Neuronal stem cell (in vitro differentiated cells): ENCODE results near the gene RPL34.

Source experiments
- DNase-seq: peaks from one replicate; pipeline ENCODE4 v3.0.0-alpha.2; 2013; ENCODE audit warnings: low spot score
- H2AFZ ChIP-seq: one replicate; pipeline ENCODE4 v1.6.1; 2013; ENCODE audit warnings: mild to moderate bottlenecking, low read length, inconsistent platforms
- H2AK5ac ChIP-seq: 2 replicates; pipeline ENCODE4 v1.6.1; 2013; ENCODE audit warnings: low read depth, mild to moderate bottlenecking, inconsistent platforms, low read length, moderate library complexity, mixed read lengths
- H2BK120ac ChIP-seq: 2 replicates; pipeline ENCODE4 v1.6.1; 2013; ENCODE audit warnings: low read depth, mild to moderate bottlenecking, inconsistent platforms, low read length, moderate library complexity, mixed read lengths
- H2BK12ac ChIP-seq: one replicate; pipeline ENCODE4 v1.6.1; 2013; ENCODE audit warnings: low read length, inconsistent platforms
- H2BK15ac ChIP-seq: 2 replicates; pipeline ENCODE4 v1.6.1; 2013; ENCODE audit warnings: mild to moderate bottlenecking, low read length, inconsistent platforms, mixed read lengths
- H2BK5ac ChIP-seq: one replicate; pipeline ENCODE4 v1.6.1; 2013; ENCODE audit warnings: inconsistent platforms, mild to moderate bottlenecking, low read length, moderate library complexity
- H3K14ac ChIP-seq: one replicate; pipeline ENCODE4 v1.6.1; 2013; ENCODE audit warnings: low read length, inconsistent platforms
- H3K18ac ChIP-seq: 2 replicates; pipeline ENCODE4 v1.6.1; 2013; ENCODE audit warnings: low read length, inconsistent platforms
- H3K23ac ChIP-seq: 2 replicates; pipeline ENCODE4 v1.6.1; 2013; ENCODE audit warnings: low read depth, mild to moderate bottlenecking, mixed read lengths, low read length, inconsistent platforms; ENCODE audit not compliant: poor library complexity
- H3K27ac ChIP-seq: replicated peaks from 3 replicates; pipeline ENCODE4 v1.5.1; 2013; ENCODE audit warnings: low read length, inconsistent platforms
- H3K27me3 ChIP-seq, 3 experiments: 2 replicates each; pipeline ENCODE4 v1.6.1; 2013; ENCODE audit warnings: low read length in 3 of 3, mild to moderate bottlenecking in 2 of 3, inconsistent platforms in 1 of 3, low read depth in 1 of 3, mixed read lengths in 1 of 3, moderate library complexity in 1 of 3; ENCODE audit not compliant: control insufficient read depth in 3 of 3, insufficient read depth in 3 of 3
- H3K36me3 ChIP-seq, 2 donors: replicated peaks in 1 of 2; 2 replicates each; pipeline ENCODE4 v1.6.1; 2013; ENCODE audit warnings: low read length in 2 of 2; ENCODE audit not compliant: control insufficient read depth in 2 of 2, insufficient read depth in 2 of 2
- H3K4ac ChIP-seq: 2 replicates; pipeline ENCODE4 v1.6.1; 2013; ENCODE audit warnings: inconsistent platforms, mild to moderate bottlenecking, low read length, moderate library complexity
- H3K4me1 ChIP-seq, 2 donors: 1 replicate in 1 of 2; 2 replicates in 1 of 2; pipeline ENCODE4 v1.6.1; 2013; ENCODE audit warnings: low read length in 2 of 2, low read depth in 1 of 2; ENCODE audit not compliant: control insufficient read depth in 2 of 2, insufficient read depth in 1 of 2
- H3K4me2 ChIP-seq: one replicate; pipeline ENCODE4 v1.6.1; 2013; ENCODE audit warnings: mild to moderate bottlenecking, low read length, inconsistent platforms; ENCODE audit not compliant: insufficient read depth, poor library complexity, severe bottlenecking
- H3K4me3 ChIP-seq, 2 donors: 2 replicates each; pipeline ENCODE4 v1.5.1; 2013; ENCODE audit warnings: low read length in 2 of 2, mild to moderate bottlenecking in 2 of 2, inconsistent platforms in 1 of 2, moderate library complexity in 1 of 2
- H3K79me1 ChIP-seq: one replicate; pipeline ENCODE4 v1.6.1; 2013; ENCODE audit warnings: low read depth, mild to moderate bottlenecking, inconsistent platforms, low read length, moderate library complexity
- H3K9ac ChIP-seq: one replicate; pipeline ENCODE4 v1.6.1; 2013; ENCODE audit warnings: mild to moderate bottlenecking, low read depth, low read length, inconsistent platforms; ENCODE audit not compliant: poor library complexity
- H3K9me3 ChIP-seq, 2 donors: replicated peaks in 1 of 2; 2 replicates each; pipeline versions ENCODE3 to v1.6.1; 2013; ENCODE audit warnings: low read length in 2 of 2, mild to moderate bottlenecking in 2 of 2, inconsistent platforms in 1 of 2, low read depth in 1 of 2, mixed read lengths in 1 of 2, moderate library complexity in 1 of 2; ENCODE audit not compliant: control insufficient read depth in 2 of 2, insufficient read depth in 1 of 2
- H4K8ac ChIP-seq: one replicate; pipeline ENCODE4 v1.6.1; 2013; ENCODE audit warnings: low read depth, mild to moderate bottlenecking, inconsistent platforms, low read length, moderate library complexity
- H4K91ac ChIP-seq: one replicate; pipeline ENCODE4 v1.6.1; 2013; ENCODE audit warnings: low read length, low read depth, mild to moderate bottlenecking, inconsistent platforms; ENCODE audit not compliant: poor library complexity
- WGBS, 2 donors: extraction: QIAGEN DNeasy Blood & Tissue Kit; methylation state at CpG; one replicate each; pipeline ENCODE4 v1.1.7; 2013; ENCODE audit warnings: missing lambda C conversion rate in 2 of 2, mixed read lengths in 1 of 2; ENCODE audit not compliant: insufficient read length in 2 of 2, insufficient replicate concordance in 1 of 2; ENCODE audit errors: extremely low coverage in 2 of 2; 5-methylcytosine and 5-hydroxymethylcytosine counted together

Gene RPL34

DNA sequence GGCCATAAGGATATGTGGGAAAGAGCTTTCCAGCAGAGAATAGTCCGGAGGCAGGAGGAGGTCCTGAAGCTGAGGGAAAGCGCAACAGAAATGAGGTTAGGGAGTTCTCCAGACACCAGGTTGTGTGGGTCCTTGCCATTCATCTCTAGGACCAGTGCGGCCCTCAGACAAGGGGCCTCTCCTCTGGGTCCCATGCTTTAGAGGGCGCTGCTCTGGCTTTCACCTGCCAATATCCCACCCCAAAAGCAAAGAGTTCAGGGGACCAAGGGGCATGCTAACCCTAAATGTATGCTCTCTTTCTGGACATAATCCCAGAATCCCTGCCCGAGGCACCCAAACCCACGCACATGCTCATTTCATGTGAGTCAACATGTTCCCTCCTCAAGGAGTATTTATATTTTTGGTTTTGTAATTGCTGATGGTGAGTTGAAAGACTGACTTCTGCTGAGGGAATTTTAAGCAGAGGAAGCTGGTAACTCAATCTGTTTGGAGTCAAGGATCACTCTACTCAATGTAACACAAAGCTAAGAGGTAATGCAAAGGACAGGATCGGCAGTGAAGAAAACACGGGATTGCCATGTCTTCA is 14.8 kb downstream of the RPL34 start:
- Histone ChIP-seq H2BK5ac (no peak overlapping the region), H3K4me2 (no peak overlapping the region), H2BK12ac (no peak overlapping the region), H3K9me3 (no peaks in the 10 kb centered on the region), H3K27me3 (no peaks in the 10 kb centered on the region), H3K14ac (no peak overlapping the region), H3K36me3 (peaks cover 18 to 54% of the 10 kb centered on the region in 2 donors), H2BK120ac (no peak overlapping the region), H4K91ac (no peak overlapping the region), H4K8ac (no peak overlapping the region), H2BK15ac (no peak overlapping the region), H3K4me3 (no peak overlapping the region), H2AFZ (no peak overlapping the region), H3K9ac (no peak overlapping the region), H2AK5ac (no peak overlapping the region), H3K4ac (no peak overlapping the region), H3K27ac (no peak overlapping the region), H3K79me1 (no peaks in the 10 kb centered on the region), H3K18ac (no peak overlapping the region), H3K23ac (no peak overlapping the region), H3K4me1 (no peaks in the 10 kb centered on the region)
- DNase-seq: no peak
- WGBS, 2 donors: no CpG with 5 or more reads among the region's 8 CpGs

- Histone ChIP-seq H2AK5ac (no peak overlapping the region), H4K8ac (no peak overlapping the region), H3K9me3 (no peaks in the 10 kb centered on the region), H3K36me3 (peaks cover 15 to 44% of the 10 kb centered on the region in 2 donors), H3K18ac (no peak overlapping the region), H3K4ac (no peak overlapping the region), H3K4me1 (no peaks in the 10 kb centered on the region), H2BK120ac (no peak overlapping the region), H3K27me3 (no peaks in the 10 kb centered on the region), H3K9ac (no peak overlapping the region), H2BK15ac (no peak overlapping the region), H2BK5ac (no peak overlapping the region), H3K4me3 (no peak overlapping the region), H3K79me1 (no peaks in the 10 kb centered on the region), H3K23ac (no peak overlapping the region), H2AFZ (no peak overlapping the region), H4K91ac (no peak overlapping the region), H3K27ac (no peak overlapping the region), H3K14ac (no peak overlapping the region), H3K4me2 (no peak overlapping the region), H2BK12ac (no peak overlapping the region)
- DNase-seq: no peak
- WGBS, 2 donors: no CpG with 5 or more reads among the region's 1 CpG
Measured at GRCh38 chr4:108636246-108636645, 15.9 kb downstream of the RPL34 start.

- Histone ChIP-seq H4K91ac (no peak overlapping the region), H3K36me3 (peaks cover 9 to 28% of the 10 kb centered on the region in 2 donors), H2BK120ac (no peak overlapping the region), H3K4me2 (no peak overlapping the region), H2AK5ac (no peak overlapping the region), H3K9ac (no peak overlapping the region), H3K18ac (no peak overlapping the region), H3K14ac (no peak overlapping the region), H2AFZ (no peak overlapping the region), H3K27me3 (no peaks in the 10 kb centered on the region), H3K23ac (no peak overlapping the region), H2BK12ac (no peak overlapping the region), H3K27ac (no peak overlapping the region), H3K4me3 (no peak overlapping the region), H3K4ac (no peak overlapping the region), H2BK5ac (no peak overlapping the region), H4K8ac (no peak overlapping the region), H3K9me3 (no peaks in the 10 kb centered on the region), H3K4me1 (no peaks in the 10 kb centered on the region), H2BK15ac (no peak overlapping the region), H3K79me1 (no peaks in the 10 kb centered on the region)
- DNase-seq: no peak
- no CpG with 5 or more reads among the region's 2 CpGs for WGBS, 2 donors
Measured at GRCh38 chr4:108637856-108638255, 17.5 kb downstream of the RPL34 start.

DNA sequence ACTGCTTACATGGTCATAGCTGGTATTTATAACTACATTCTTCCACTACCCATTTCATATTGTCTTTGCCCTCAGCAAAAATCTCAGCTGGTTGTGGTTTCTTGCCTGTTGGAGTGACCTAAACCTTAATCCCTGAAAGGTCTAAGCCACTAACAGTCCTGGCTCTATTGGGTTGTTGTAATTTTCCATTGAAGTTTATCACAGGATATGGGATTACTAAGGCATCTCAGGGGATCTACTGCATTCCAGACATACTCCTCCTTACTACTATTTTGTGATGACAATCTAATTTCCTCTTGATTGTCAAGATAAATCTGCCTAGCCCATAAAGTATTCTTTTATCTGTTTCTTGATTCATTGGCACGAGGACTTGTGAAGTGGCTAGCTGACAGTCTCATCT is 23.9 kb downstream of the RPL34 start:
- Histone ChIP-seq H2BK15ac (no peak overlapping the region), H3K14ac (no peak overlapping the region), H2BK12ac (no peak overlapping the region), H3K27ac (no peak overlapping the region), H3K4me3 (no peak overlapping the region), H4K8ac (no peak overlapping the region), H3K9ac (no peak overlapping the region), H2BK5ac (no peak overlapping the region), H3K4ac (no peak overlapping the region), H3K27me3 (no peaks in the 10 kb centered on the region), H3K4me2 (no peak overlapping the region), H3K18ac (no peak overlapping the region), H4K91ac (no peak overlapping the region), H3K23ac (no peak overlapping the region), H3K36me3 (no peaks in the 10 kb centered on the region), H3K79me1 (no peaks in the 10 kb centered on the region), H2AK5ac (no peak overlapping the region), H2BK120ac (no peak overlapping the region), H3K4me1 (no peaks in the 10 kb centered on the region), H2AFZ (no peak overlapping the region), H3K9me3 (no peaks in the 10 kb centered on the region)
- DNase-seq: no peak
- no CpG with 5 or more reads among the region's 1 CpG for WGBS, 2 donors
